ENCODE results near the gene GNAQ.

- TF ChIP-seq CTCF (IDR thresholded peaks at IDR 0.05; ENCODE audit: low read depth, low read length, poor library complexity, severe bottlenecking) (no peak), EZH2phosphoT487 (IDR thresholded peaks at IDR 0.05; ENCODE audit: borderline replicate concordance, low read length) (no peak)
Measured at GRCh38 chr9:77710965-77711648, 320.5 kb downstream of the GNAQ start.

All from DOHH2 (cell line).